Suprapubic skin (tissue), 3 donors: ENCODE measurements around the gene HACL1.

Experiments used
- CTCF ChIP-seq, 2 donors: fragments of 200-600 bp in 1 of 2; fragments of 450-650 bp in 1 of 2; sonication (generic) in 1 of 2; IDR thresholded peaks; one replicate each; pipeline ENCODE4 v1.5.1; 2016 to 2019; ENCODE audit warnings: antibody characterized with exemption in 2 of 2, mild to moderate bottlenecking in 1 of 2, moderate library complexity in 1 of 2
- EP300 ChIP-seq: sonication (generic); formaldehyde crosslinking; IDR thresholded peaks from one replicate; pipeline ENCODE4 v1.6.1; 2017; ENCODE audit warnings: antibody characterized with exemption
- POLR2A ChIP-seq, 2 donors: fragments of 450-650 bp; IDR thresholded peaks; one replicate each; pipeline ENCODE4 v1.6.1; 2017; ENCODE audit warnings: antibody characterized with exemption in 2 of 2, mild to moderate bottlenecking in 2 of 2, moderate library complexity in 2 of 2

- TF ChIP-seq CTCF (IDR thresholded peaks at IDR 0.05) (no peak), EP300 (no peak), POLR2A (IDR thresholded peaks at IDR 0.05) (no peak)
These were observed 772 bp upstream of the HACL1 start for GRCh38 chr3:15602146-15602536.
